ENCODE measurements around the gene UTP14A. TPM values are rescaled to one million over a fixed set of nuclear protein-coding genes. Genes with fewer than 3 reads are reported as not detected.

UTP14A gene
- total RNA-seq, 1 donor from 2014 or later: 9.7 TPM

GRCh38 chrX:129957241-129958082, 51.5 kb downstream of the UTP14A start:
- DNase-seq (ENCODE audit: low read depth): no peak
- H3K4me3 ChIP-seq (ENCODE audit: low read depth, low read length): peak overlapping the region; percentile 49
- TF ChIP-seq CTCF (conservative IDR thresholded peaks at IDR 0.05; ENCODE audit: low read depth, low read length): no peak

GRCh38 chrX:129958083-129958465, 52.1 kb downstream of the UTP14A start:
- no peak for TF ChIP-seq CTCF (conservative IDR thresholded peaks at IDR 0.05; ENCODE audit: low read depth, low read length)
- DNase-seq (ENCODE audit: low read depth): no peak
- no peak overlapping the region for H3K4me3 ChIP-seq (ENCODE audit: low read depth, low read length)

- no peak for DNase-seq (ENCODE audit: low read depth)
- no peak for TF ChIP-seq CTCF (conservative IDR thresholded peaks at IDR 0.05; ENCODE audit: low read depth, low read length)
Observed at GRCh38 chrX:129958814-129959492, 53.0 kb downstream of the UTP14A start.

GRCh38 chrX:129959493-129959832, 53.5 kb downstream of the UTP14A start:
- DNase-seq (ENCODE audit: low read depth): no peak
- TF ChIP-seq CTCF (conservative IDR thresholded peaks at IDR 0.05; ENCODE audit: low read depth, low read length): no peak
- no peak overlapping the region for H3K4me3 ChIP-seq (ENCODE audit: low read depth, low read length)

More at GRCh38 chrX:129958814-129959492, 53.0 kb downstream of the UTP14A start:
- H3K4me3 ChIP-seq (ENCODE audit: low read depth, low read length): no peak overlapping the region

- H3K4me3 ChIP-seq (ENCODE audit: low read depth, low read length): peak overlapping the region; percentile 42
- no peak for TF ChIP-seq CTCF (conservative IDR thresholded peaks at IDR 0.05; ENCODE audit: low read depth, low read length)
- no peak for DNase-seq (ENCODE audit: low read depth)
Observed at GRCh38 chrX:129961180-129962083, 55.5 kb downstream of the UTP14A start.

- H3K4me3 ChIP-seq (ENCODE audit: low read depth, low read length): no peak overlapping the region
- no peak for DNase-seq (ENCODE audit: low read depth)
- no peak for TF ChIP-seq CTCF (conservative IDR thresholded peaks at IDR 0.05; ENCODE audit: low read depth, low read length)
Observed at GRCh38 chrX:129963729-129964128, 57.8 kb downstream of the UTP14A start.
